SK-N-SH treated with all-trans-retinoic acid at 6 μM for 48 hours (cell line): ENCODE data around the gene TMEM250.

Source experiments
- ATAC-seq: fragments of 200-7000 bp; cut with Tn5 transposase; 3 replicates; pipeline ENCODE4 v1.9.1; 2020; ENCODE audit warnings: mild to moderate bottlenecking, moderate library complexity
- ARNTL ChIP-seq: fragments of 450-650 bp; formaldehyde crosslinking; IDR thresholded peaks from 2 replicates; pipeline ENCODE4 v1.5.0; 2020; ENCODE audit warnings: low read depth, mild to moderate bottlenecking, moderate library complexity, borderline replicate concordance
- BACH2 ChIP-seq: fragments of 250-450 bp; sonication (Bioruptor Pico); IDR thresholded peaks from 2 replicates; pipeline ENCODE4 v1.9.0; 2021; ENCODE audit warnings: mild to moderate bottlenecking, borderline replicate concordance
- CSDC2 ChIP-seq: fragments of 250-450 bp; sonication (Bioruptor Pico); IDR thresholded peaks from 2 replicates; pipeline ENCODE4 v1.5.0; 2020; ENCODE audit warnings: mild to moderate bottlenecking, moderate library complexity
- ESRRG ChIP-seq: fragments of 250-450 bp; sonication (Bioruptor Pico); IDR thresholded peaks from 2 replicates; pipeline ENCODE4 v1.6.1; 2021; ENCODE audit warnings: mild to moderate bottlenecking
- ISL1 ChIP-seq: fragments of 250-450 bp; sonication (Bioruptor Pico); IDR thresholded peaks from 2 replicates; pipeline ENCODE4 v2.1.2; 2022; ENCODE audit warnings: mild to moderate bottlenecking, moderate library complexity
- OSR1 ChIP-seq: fragments of 250-450 bp; sonication (Bioruptor Pico); IDR thresholded peaks from 2 replicates; pipeline ENCODE4 v1.8.0; 2022; ENCODE audit warnings: moderate library complexity, mild to moderate bottlenecking, inconsistent platforms
- PPARA ChIP-seq: fragments of 250-450 bp; sonication (Bioruptor Pico); IDR thresholded peaks from 2 replicates; pipeline ENCODE4 v1.5.0; 2020; ENCODE audit warnings: mild to moderate bottlenecking, borderline replicate concordance
- RARB ChIP-seq: fragments of 250-450 bp; sonication (Bioruptor Pico); IDR thresholded peaks from 2 replicates; pipeline ENCODE4 v1.8.0; 2021; ENCODE audit warnings: mild to moderate bottlenecking, moderate library complexity
- SNAI2 ChIP-seq: fragments of 250-450 bp; sonication (Bioruptor Pico); IDR thresholded peaks from 2 replicates; pipeline ENCODE4 v1.5.0; 2020; ENCODE audit warnings: mild to moderate bottlenecking, moderate library complexity
- TCF4 ChIP-seq: fragments of 250-450 bp; sonication (Bioruptor Pico); IDR thresholded peaks from 2 replicates; pipeline ENCODE4 v1.8.0; 2021; ENCODE audit warnings: mild to moderate bottlenecking, moderate library complexity, borderline replicate concordance
- TOX ChIP-seq: fragments of 250-450 bp; sonication (Bioruptor Pico); IDR thresholded peaks from 2 replicates; pipeline ENCODE4 v1.8.0; 2021; ENCODE audit warnings: mild to moderate bottlenecking, moderate library complexity, borderline replicate concordance
- ZC3H10 ChIP-seq: fragments of 250-450 bp; sonication (Bioruptor Pico); IDR thresholded peaks from 2 replicates; pipeline ENCODE4 v1.5.1; 2021; ENCODE audit warnings: mild to moderate bottlenecking, moderate library complexity
- ZFP3 ChIP-seq: fragments of 250-450 bp; sonication (Bioruptor Pico); IDR thresholded peaks from 2 replicates; pipeline ENCODE4 v1.5.0; 2020; ENCODE audit warnings: mild to moderate bottlenecking, moderate library complexity
- ZFP30 ChIP-seq: fragments of 450-650 bp; formaldehyde crosslinking; IDR thresholded peaks from 2 replicates; pipeline ENCODE4 v1.5.0; 2022; ENCODE audit warnings: mild to moderate bottlenecking, moderate library complexity
- ZNF565 ChIP-seq: fragments of 450-650 bp; formaldehyde crosslinking; conservative IDR thresholded peaks from 2 replicates; pipeline ENCODE4 v1.5.0; 2020; ENCODE audit warnings: low read depth, mild to moderate bottlenecking, moderate library complexity
- ZNF70 ChIP-seq: fragments of 450-650 bp; formaldehyde crosslinking; IDR thresholded peaks from 2 replicates; pipeline ENCODE4 v1.5.0; 2020; ENCODE audit warnings: mild to moderate bottlenecking, moderate library complexity
- ZNF8 ChIP-seq: fragments of 450-650 bp; formaldehyde crosslinking; IDR thresholded peaks from 2 replicates; pipeline ENCODE4 v1.5.0; 2020; ENCODE audit warnings: mild to moderate bottlenecking, moderate library complexity
- TF ChIP-seq, protein P1 (sequence below): fragments of 250-450 bp; sonication (Bioruptor Pico); IDR thresholded peaks from 2 replicates; pipeline ENCODE4 v1.5.0; 2020; ENCODE audit warnings: mild to moderate bottlenecking, moderate library complexity
- TF ChIP-seq, protein P2 (sequence below): fragments of 250-450 bp; sonication (Bioruptor Pico); IDR thresholded peaks from 2 replicates; pipeline ENCODE4 v1.8.0; 2021; ENCODE audit warnings: low read depth, mild to moderate bottlenecking, moderate library complexity, borderline replicate concordance
- TF ChIP-seq, protein P3 (sequence below): fragments of 250-450 bp; sonication (Bioruptor Pico); IDR thresholded peaks from 2 replicates; pipeline ENCODE4 v1.8.0; 2020; ENCODE audit warnings: mild to moderate bottlenecking, moderate library complexity, borderline replicate concordance

TMEM250 gene

GRCh38 chr9:136107155-136107952 lies 11.3 kb downstream of the TMEM250 start (continued):
- TF ChIP-seq, protein P1, sequence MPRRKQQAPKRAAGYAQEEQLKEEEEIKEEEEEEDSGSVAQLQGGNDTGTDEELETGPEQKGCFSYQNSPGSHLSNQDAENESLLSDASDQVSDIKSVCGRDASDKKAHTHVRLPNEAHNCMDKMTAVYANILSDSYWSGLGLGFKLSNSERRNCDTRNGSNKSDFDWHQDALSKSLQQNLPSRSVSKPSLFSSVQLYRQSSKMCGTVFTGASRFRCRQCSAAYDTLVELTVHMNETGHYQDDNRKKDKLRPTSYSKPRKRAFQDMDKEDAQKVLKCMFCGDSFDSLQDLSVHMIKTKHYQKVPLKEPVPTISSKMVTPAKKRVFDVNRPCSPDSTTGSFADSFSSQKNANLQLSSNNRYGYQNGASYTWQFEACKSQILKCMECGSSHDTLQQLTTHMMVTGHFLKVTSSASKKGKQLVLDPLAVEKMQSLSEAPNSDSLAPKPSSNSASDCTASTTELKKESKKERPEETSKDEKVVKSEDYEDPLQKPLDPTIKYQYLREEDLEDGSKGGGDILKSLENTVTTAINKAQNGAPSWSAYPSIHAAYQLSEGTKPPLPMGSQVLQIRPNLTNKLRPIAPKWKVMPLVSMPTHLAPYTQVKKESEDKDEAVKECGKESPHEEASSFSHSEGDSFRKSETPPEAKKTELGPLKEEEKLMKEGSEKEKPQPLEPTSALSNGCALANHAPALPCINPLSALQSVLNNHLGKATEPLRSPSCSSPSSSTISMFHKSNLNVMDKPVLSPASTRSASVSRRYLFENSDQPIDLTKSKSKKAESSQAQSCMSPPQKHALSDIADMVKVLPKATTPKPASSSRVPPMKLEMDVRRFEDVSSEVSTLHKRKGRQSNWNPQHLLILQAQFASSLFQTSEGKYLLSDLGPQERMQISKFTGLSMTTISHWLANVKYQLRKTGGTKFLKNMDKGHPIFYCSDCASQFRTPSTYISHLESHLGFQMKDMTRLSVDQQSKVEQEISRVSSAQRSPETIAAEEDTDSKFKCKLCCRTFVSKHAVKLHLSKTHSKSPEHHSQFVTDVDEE (CRISPR knock-in tag) = no peak
- TF ChIP-seq ZFP3 (no peak), PPARA (CRISPR knock-in tag) (no peak)
- TF ChIP-seq, protein P2, sequence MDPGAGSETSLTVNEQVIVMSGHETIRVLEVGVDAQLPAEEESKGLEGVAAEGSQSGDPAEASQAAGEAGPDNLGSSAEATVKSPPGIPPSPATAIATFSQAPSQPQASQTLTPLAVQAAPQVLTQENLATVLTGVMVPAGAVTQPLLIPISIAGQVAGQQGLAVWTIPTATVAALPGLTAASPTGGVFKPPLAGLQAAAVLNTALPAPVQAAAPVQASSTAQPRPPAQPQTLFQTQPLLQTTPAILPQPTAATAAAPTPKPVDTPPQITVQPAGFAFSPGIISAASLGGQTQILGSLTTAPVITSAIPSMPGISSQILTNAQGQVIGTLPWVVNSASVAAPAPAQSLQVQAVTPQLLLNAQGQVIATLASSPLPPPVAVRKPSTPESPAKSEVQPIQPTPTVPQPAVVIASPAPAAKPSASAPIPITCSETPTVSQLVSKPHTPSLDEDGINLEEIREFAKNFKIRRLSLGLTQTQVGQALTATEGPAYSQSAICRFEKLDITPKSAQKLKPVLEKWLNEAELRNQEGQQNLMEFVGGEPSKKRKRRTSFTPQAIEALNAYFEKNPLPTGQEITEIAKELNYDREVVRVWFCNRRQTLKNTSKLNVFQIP (CRISPR knock-in tag) = no peak
- TF ChIP-seq, all 23 proteins: peak for 0

DNA sequence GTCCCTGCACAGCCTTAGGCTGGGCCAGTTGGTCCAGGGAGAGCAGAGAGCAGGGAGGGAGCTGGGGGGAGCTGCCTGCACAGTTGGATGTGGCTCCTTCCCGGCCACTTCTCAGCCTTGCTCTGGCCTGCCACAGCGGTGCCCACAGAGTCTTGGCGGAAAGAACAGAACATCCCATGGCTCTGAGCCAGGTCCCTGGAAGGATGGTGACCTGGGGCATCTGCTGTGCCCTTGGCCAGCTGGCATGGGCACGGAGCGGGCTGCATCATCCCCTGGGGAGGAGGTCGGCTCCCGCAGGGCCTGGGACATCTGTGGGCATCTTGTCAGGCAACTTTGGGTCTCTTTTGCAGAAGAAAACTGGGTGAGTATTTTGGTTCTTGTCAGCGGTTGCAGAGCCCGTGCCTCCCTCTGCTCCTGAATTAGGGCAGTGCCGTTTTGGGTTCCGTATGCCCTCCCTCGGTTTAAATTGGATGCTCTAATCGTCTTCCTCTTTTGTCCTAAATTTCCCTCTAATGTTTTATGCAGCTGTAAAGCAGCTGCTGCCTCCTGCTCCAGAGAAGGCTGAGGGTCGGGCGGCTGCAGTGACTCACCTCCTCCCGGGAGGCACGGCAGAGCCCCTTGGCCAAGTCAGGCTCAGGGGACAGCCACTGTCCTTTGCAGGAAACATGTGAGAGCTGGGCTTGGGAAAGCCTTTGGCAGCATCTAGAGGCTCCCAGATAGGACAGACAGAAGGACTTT lies 13.1 kb downstream of the TMEM250 start:
- no peak for ATAC-seq
- TF ChIP-seq ESRRG (CRISPR knock-in tag) (no peak), ZC3H10 (CRISPR knock-in tag) (no peak), ZNF70 (CRISPR knock-in tag) (no peak), PPARA (CRISPR knock-in tag) (no peak), ZNF565 (CRISPR knock-in tag) (no peak), TOX (CRISPR knock-in tag) (no peak), OSR1 (no peak), ISL1 (CRISPR knock-in tag) (no peak), ARNTL (CRISPR knock-in tag) (no peak), RARB (CRISPR knock-in tag) (no peak), BACH2 (CRISPR knock-in tag) (no peak), ZFP30 (CRISPR knock-in tag) (no peak), SNAI2 (no peak), CSDC2 (CRISPR knock-in tag) (no peak), ZFP3 (no peak), TCF4 (no peak), ZNF8 (CRISPR knock-in tag) (no peak)
- TF ChIP-seq, protein P2 (CRISPR knock-in tag) = no peak
- TF ChIP-seq, protein P1 (CRISPR knock-in tag) = no peak

- TF ChIP-seq RARB (CRISPR knock-in tag) (no peak), ZFP3 (no peak), ZNF8 (CRISPR knock-in tag) (no peak)
- TF ChIP-seq, protein P2 (CRISPR knock-in tag) = no peak
- TF ChIP-seq, protein P3, sequence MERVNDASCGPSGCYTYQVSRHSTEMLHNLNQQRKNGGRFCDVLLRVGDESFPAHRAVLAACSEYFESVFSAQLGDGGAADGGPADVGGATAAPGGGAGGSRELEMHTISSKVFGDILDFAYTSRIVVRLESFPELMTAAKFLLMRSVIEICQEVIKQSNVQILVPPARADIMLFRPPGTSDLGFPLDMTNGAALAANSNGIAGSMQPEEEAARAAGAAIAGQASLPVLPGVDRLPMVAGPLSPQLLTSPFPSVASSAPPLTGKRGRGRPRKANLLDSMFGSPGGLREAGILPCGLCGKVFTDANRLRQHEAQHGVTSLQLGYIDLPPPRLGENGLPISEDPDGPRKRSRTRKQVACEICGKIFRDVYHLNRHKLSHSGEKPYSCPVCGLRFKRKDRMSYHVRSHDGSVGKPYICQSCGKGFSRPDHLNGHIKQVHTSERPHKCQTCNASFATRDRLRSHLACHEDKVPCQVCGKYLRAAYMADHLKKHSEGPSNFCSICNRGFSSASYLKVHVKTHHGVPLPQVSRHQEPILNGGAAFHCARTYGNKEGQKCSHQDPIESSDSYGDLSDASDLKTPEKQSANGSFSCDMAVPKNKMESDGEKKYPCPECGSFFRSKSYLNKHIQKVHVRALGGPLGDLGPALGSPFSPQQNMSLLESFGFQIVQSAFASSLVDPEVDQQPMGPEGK (CRISPR knock-in tag) = no peak
- ATAC-seq = no peak
Measured at GRCh38 chr9:136104916-136105315, 13.8 kb downstream of the TMEM250 start.
